ENCODE data around the gene TFPI2. TPM values are rescaled to one million over a fixed set of nuclear protein-coding genes. Genes with fewer than 3 reads are reported as not detected.

Gene TFPI2
- total RNA-seq, 4 donors from 2014 or later: 0.44 to 10.7 (median 4.8) TPM

GRCh38 chr7:93860261-93860660 is 30.3 kb downstream of the TFPI2 start:
- TF ChIP-seq, protein P1, sequence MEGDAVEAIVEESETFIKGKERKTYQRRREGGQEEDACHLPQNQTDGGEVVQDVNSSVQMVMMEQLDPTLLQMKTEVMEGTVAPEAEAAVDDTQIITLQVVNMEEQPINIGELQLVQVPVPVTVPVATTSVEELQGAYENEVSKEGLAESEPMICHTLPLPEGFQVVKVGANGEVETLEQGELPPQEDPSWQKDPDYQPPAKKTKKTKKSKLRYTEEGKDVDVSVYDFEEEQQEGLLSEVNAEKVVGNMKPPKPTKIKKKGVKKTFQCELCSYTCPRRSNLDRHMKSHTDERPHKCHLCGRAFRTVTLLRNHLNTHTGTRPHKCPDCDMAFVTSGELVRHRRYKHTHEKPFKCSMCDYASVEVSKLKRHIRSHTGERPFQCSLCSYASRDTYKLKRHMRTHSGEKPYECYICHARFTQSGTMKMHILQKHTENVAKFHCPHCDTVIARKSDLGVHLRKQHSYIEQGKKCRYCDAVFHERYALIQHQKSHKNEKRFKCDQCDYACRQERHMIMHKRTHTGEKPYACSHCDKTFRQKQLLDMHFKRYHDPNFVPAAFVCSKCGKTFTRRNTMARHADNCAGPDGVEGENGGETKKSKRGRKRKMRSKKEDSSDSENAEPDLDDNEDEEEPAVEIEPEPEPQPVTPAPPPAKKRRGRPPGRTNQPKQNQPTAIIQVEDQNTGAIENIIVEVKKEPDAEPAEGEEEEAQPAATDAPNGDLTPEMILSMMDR (IDR thresholded peaks at IDR 0.05; ENCODE audit: low read depth): no peak

GRCh38 chr7:93858857-93859256 is 31.7 kb downstream of the TFPI2 start:
- TF ChIP-seq, protein P1 (IDR thresholded peaks at IDR 0.05; ENCODE audit: low read depth): no peak

- TF ChIP-seq, protein P1 (IDR thresholded peaks at IDR 0.05; ENCODE audit: low read depth): no peak
Measured at GRCh38 chr7:93856323-93856722, 34.2 kb downstream of the TFPI2 start.

DNA sequence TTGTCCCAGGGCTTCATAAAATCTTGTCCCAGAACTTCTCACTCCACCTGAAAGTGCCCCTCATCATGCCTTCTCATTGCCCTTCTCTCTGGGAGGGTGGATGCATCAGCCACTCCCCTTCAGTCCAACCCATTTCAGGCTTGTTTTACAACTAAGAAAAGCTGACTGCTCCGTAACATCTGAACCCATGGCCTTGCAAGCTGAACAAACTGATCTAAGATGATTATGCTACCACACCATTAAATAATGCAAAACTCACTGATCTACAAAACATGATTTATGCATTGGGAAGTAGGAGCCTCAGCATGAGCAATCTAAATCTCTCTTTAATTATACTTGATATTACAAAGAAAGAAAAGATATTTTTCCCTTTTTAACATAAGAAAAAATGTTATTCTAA is 34.8 kb downstream of the TFPI2 start:
- TF ChIP-seq, protein P1 (IDR thresholded peaks at IDR 0.05; ENCODE audit: low read depth): no peak

DNA sequence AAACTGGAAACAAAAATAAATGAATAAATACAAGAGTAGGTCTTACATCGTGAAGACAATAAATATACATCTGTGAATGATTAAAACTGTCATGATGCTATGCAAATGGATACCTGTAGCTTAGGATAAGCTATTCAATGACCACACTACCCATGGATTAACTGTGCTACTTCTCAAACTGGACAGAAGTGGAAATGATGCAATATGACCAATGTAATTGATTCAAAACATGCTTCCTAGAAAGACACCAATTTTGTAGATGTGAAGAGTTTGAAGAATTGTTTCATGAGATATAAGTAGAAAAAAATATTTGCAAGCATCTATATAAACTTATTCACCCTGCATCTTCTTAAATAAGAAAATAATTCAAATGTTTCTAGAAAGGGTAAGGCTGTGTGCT is 36.1 kb downstream of the TFPI2 start:
- TF ChIP-seq, protein P1 (IDR thresholded peaks at IDR 0.05; ENCODE audit: low read depth): no peak

- TF ChIP-seq, protein P1 (IDR thresholded peaks at IDR 0.05; ENCODE audit: low read depth): no peak
Measured at GRCh38 chr7:93851536-93851935, 39.0 kb downstream of the TFPI2 start.

- TF ChIP-seq, protein P1 (IDR thresholded peaks at IDR 0.05; ENCODE audit: low read depth): no peak
Measured at GRCh38 chr7:93843260-93843659, 47.3 kb downstream of the TFPI2 start.
